ENCODE data around the gene TAF1D.

TAF1D gene

DNA sequence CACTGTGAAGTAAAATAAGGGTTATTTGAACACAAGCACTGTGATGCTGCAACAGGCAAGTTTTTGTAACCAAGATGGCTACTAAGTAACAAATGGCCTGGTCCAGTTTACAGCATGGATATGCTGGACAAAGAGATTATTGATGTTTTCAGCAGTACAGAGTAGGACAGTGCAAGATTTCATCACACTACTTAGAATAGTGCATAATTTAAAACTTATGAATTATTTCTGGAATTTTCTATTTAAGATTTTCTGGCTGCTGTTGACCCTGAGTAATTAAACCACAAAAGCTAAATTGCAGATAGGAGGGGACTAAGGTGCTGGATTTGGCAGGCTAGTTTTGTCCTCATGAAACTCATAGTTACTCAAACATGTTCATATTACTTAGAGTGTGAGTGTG is 46.7 kb downstream of the TAF1D start:
- Histone ChIP-seq H3K4me2 (ENCODE audit: low read length) (no peak overlapping the region), H2BK120ac (ENCODE audit: insufficient read depth, low read length, poor library complexity) (no peak overlapping the region), H3K4me1 (ENCODE audit: control insufficient read depth in 1 of 2, insufficient read depth in 2 of 2, low read length in 2 of 2) (no peaks in the 10 kb centered on the region), H3K27ac (ENCODE audit: low read depth, low read length) (no peak overlapping the region), H3K27me3 (ENCODE audit: insufficient read depth, low read length) (no peaks in the 10 kb centered on the region), H4K91ac (ENCODE audit: low read depth, low read length) (no peak overlapping the region), H2BK5ac (ENCODE audit: low read depth, low read length, poor library complexity) (no peak overlapping the region), H3K9me3 (ENCODE audit: insufficient read depth, low read depth, low read length) (no peaks in the 10 kb centered on the region), H3K79me1 (ENCODE audit: low read length) (no peaks in the 10 kb centered on the region), H3K9ac (ENCODE audit: low read length) (no peak overlapping the region), H3K79me2 (ENCODE audit: control insufficient read depth, insufficient read depth, low read length, poor library complexity) (no peaks in the 10 kb centered on the region), H3K18ac (ENCODE audit: low read length) (no peak overlapping the region), H2BK12ac (ENCODE audit: low read length) (no peak overlapping the region), H3K36me3 (ENCODE audit: control insufficient read depth in 1 of 2, insufficient read depth in 2 of 2, low read length in 2 of 2) (peaks cover 9 to 26% of the 10 kb centered on the region in 2 experiments), H2AFZ (ENCODE audit: insufficient read depth, low read length, poor library complexity) (no peak overlapping the region), H3K4ac (ENCODE audit: low read depth, low read length) (no peak overlapping the region), H3K23ac (ENCODE audit: low read length) (no peak overlapping the region), H3K14ac (ENCODE audit: low read length) (no peak overlapping the region), H4K8ac (ENCODE audit: low read depth, low read length) (no peak overlapping the region), H2AK5ac (ENCODE audit: low read length) (no peak overlapping the region), H3K4me3 (ENCODE audit: low read depth, low read length) (no peak overlapping the region), H4K12ac (ENCODE audit: low read depth, low read length) (no peak overlapping the region)
- no peak for DNase-seq

DNA sequence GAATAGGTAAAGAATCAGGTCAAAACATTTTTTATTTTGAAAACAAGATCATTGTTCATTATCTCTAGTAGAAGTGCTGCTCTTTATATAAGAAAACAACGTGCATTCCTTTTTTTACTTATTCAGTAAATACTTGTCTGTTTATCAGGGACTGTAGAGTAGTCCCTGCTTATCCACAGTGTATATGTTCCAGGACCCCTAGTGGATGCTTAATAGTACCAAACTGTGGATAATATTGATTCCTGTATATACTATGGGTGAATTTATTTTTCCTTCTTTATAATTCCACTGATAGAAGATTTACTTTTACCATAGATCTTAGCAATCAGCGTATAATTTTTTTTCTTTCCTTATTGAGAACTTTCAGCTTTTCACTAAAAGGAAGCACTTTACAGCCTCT is 47.2 kb downstream of the TAF1D start:
- DNase-seq, result no peak
- no peak overlapping the region for H4K8ac ChIP-seq (ENCODE audit: low read depth, low read length)

DNA sequence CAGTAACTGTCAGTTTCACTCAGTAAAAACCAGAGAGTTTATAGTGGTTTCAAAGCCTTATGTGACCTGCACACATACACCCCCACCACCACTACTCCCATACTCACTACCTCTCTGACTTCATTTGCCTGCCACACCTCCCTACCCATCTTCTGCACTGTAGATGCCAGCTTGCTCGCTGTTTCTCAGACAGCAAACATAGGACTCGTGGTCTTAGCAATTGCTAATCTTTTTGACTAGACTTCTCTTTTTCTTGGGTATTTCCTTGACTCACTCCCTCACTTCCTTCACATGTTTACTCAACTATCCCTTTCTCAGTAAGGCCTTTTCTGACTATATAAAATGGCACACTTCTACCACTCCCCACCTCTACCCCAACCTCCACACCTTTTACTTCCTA is 52.1 kb downstream of the TAF1D start:
- Histone ChIP-seq H4K91ac (ENCODE audit: low read depth, low read length) (no peak overlapping the region), H3K4ac (ENCODE audit: low read depth, low read length) (no peak overlapping the region), H3K23ac (ENCODE audit: low read length) (no peak overlapping the region), H3K9me3 (ENCODE audit: insufficient read depth, low read depth, low read length) (no peaks in the 10 kb centered on the region), H4K12ac (ENCODE audit: low read depth, low read length) (no peak overlapping the region), H3K36me3 (ENCODE audit: control insufficient read depth in 1 of 2, insufficient read depth in 2 of 2, low read length in 2 of 2) (peaks cover 12 to 25% of the 10 kb centered on the region in 2 experiments), H2BK5ac (ENCODE audit: low read depth, low read length, poor library complexity) (no peak overlapping the region), H3K9ac (ENCODE audit: low read length) (no peak overlapping the region), H3K4me1 (ENCODE audit: control insufficient read depth in 1 of 2, insufficient read depth in 2 of 2, low read length in 2 of 2) (no peaks in the 10 kb centered on the region), H3K27me3 (ENCODE audit: insufficient read depth, low read length) (no peaks in the 10 kb centered on the region), H3K27ac (ENCODE audit: low read depth, low read length) (no peak overlapping the region), H2AFZ (ENCODE audit: insufficient read depth, low read length, poor library complexity) (no peak overlapping the region), H3K4me2 (ENCODE audit: low read length) (no peak overlapping the region), H3K79me2 (ENCODE audit: control insufficient read depth, insufficient read depth, low read length, poor library complexity) (no peaks in the 10 kb centered on the region), H2AK5ac (ENCODE audit: low read length) (no peak overlapping the region), H2BK12ac (ENCODE audit: low read length) (no peak overlapping the region), H3K18ac (ENCODE audit: low read length) (no peak overlapping the region), H3K79me1 (ENCODE audit: low read length) (no peaks in the 10 kb centered on the region), H3K4me3 (ENCODE audit: low read depth, low read length) (no peak overlapping the region), H3K14ac (ENCODE audit: low read length) (no peak overlapping the region), H2BK120ac (ENCODE audit: insufficient read depth, low read length, poor library complexity) (no peak overlapping the region), H4K8ac (ENCODE audit: low read depth, low read length) (no peak overlapping the region)
- no peak for DNase-seq
- WGBS (ENCODE audit: extremely low coverage, insufficient coverage, insufficient read length), result no CpG with 5 or more reads among the region's 2 CpGs

More for the DNA sequence above, 47.2 kb downstream of the TAF1D start:
- H3K79me2 ChIP-seq (ENCODE audit: control insufficient read depth, insufficient read depth, low read length, poor library complexity), result no peaks in the 10 kb centered on the region
- no peak overlapping the region for H3K4me2 ChIP-seq (ENCODE audit: low read length)
- H2AK5ac ChIP-seq (ENCODE audit: low read length), result no peak overlapping the region
- H3K27me3 ChIP-seq (ENCODE audit: insufficient read depth, low read length), result no peaks in the 10 kb centered on the region
- no peak overlapping the region for H2AFZ ChIP-seq (ENCODE audit: insufficient read depth, low read length, poor library complexity)
- no peak overlapping the region for H2BK5ac ChIP-seq (ENCODE audit: low read depth, low read length, poor library complexity)
- no peaks in the 10 kb centered on the region for H3K9me3 ChIP-seq (ENCODE audit: insufficient read depth, low read depth, low read length)
- no peak overlapping the region for H3K27ac ChIP-seq (ENCODE audit: low read depth, low read length)
- no peaks in the 10 kb centered on the region for H3K4me1 ChIP-seq (ENCODE audit: control insufficient read depth in 1 of 2, insufficient read depth in 2 of 2, low read length in 2 of 2)
- H3K23ac ChIP-seq (ENCODE audit: low read length), result no peak overlapping the region
- no peak overlapping the region for H3K4ac ChIP-seq (ENCODE audit: low read depth, low read length)
- no peak overlapping the region for H3K9ac ChIP-seq (ENCODE audit: low read length)
- peaks cover 10 to 29% of the 10 kb centered on the region in 2 experiments for H3K36me3 ChIP-seq (ENCODE audit: control insufficient read depth in 1 of 2, insufficient read depth in 2 of 2, low read length in 2 of 2)
- no peak overlapping the region for H2BK12ac ChIP-seq (ENCODE audit: low read length)
- no peak overlapping the region for H3K4me3 ChIP-seq (ENCODE audit: low read depth, low read length)
- H2BK120ac ChIP-seq (ENCODE audit: insufficient read depth, low read length, poor library complexity), result no peak overlapping the region
- no peaks in the 10 kb centered on the region for H3K79me1 ChIP-seq (ENCODE audit: low read length)
- H3K14ac ChIP-seq (ENCODE audit: low read length), result no peak overlapping the region
- no CpG with 5 or more reads among the region's 2 CpGs for WGBS (ENCODE audit: extremely low coverage, insufficient coverage, insufficient read length)
- H4K12ac ChIP-seq (ENCODE audit: low read depth, low read length), result no peak overlapping the region
- H4K91ac ChIP-seq (ENCODE audit: low read depth, low read length), result no peak overlapping the region
- H3K18ac ChIP-seq (ENCODE audit: low read length), result no peak overlapping the region

DNA sequence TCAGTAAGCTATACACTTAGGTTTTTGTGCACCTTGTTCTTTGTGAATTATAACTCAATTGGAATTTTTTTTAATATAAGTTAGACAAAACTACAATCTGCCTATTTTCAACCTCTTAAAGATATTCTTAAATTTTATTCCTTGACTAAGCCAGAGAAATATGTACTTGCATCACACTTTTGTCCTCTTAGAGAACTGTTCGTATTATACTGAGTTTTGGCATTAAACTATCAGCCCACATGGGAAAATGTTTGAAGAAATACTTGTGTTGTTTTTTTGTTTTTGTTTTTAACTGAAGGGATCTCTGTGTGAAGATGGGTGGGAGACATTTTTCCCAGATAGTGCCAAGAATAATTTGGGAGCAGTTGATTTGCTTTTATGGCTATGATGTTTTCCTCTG is 54.5 kb downstream of the TAF1D start:
- no peak overlapping the region for H3K27ac ChIP-seq (ENCODE audit: low read depth, low read length)
- WGBS (ENCODE audit: extremely low coverage, insufficient coverage, insufficient read length), result no CpG with 5 or more reads among the region's 1 CpG

More for the DNA sequence above, 54.5 kb downstream of the TAF1D start:
- no peak overlapping the region for H3K14ac ChIP-seq (ENCODE audit: low read length)
- H3K79me1 ChIP-seq (ENCODE audit: low read length), result no peaks in the 10 kb centered on the region
- no peak overlapping the region for H2BK120ac ChIP-seq (ENCODE audit: insufficient read depth, low read length, poor library complexity)
- H3K4me3 ChIP-seq (ENCODE audit: low read depth, low read length), result no peak overlapping the region
- no peak overlapping the region for H2AK5ac ChIP-seq (ENCODE audit: low read length)
- no peak overlapping the region for H4K91ac ChIP-seq (ENCODE audit: low read depth, low read length)
- no peak overlapping the region for H3K4me2 ChIP-seq (ENCODE audit: low read length)
- H4K12ac ChIP-seq (ENCODE audit: low read depth, low read length), result no peak overlapping the region
- H3K27me3 ChIP-seq (ENCODE audit: insufficient read depth, low read length), result no peaks in the 10 kb centered on the region
- peak in 1 of 2 donors; percentile 9 for DNase-seq
- H3K18ac ChIP-seq (ENCODE audit: low read length), result no peak overlapping the region
- H2AFZ ChIP-seq (ENCODE audit: insufficient read depth, low read length, poor library complexity), result no peak overlapping the region
- no peak overlapping the region for H3K9ac ChIP-seq (ENCODE audit: low read length)
- H2BK5ac ChIP-seq (ENCODE audit: low read depth, low read length, poor library complexity), result no peak overlapping the region
- H2BK12ac ChIP-seq (ENCODE audit: low read length), result no peak overlapping the region
- peaks cover 8 to 25% of the 10 kb centered on the region in 2 experiments for H3K36me3 ChIP-seq (ENCODE audit: control insufficient read depth in 1 of 2, insufficient read depth in 2 of 2, low read length in 2 of 2)
- no peaks in the 10 kb centered on the region for H3K9me3 ChIP-seq (ENCODE audit: insufficient read depth, low read depth, low read length)
- no peaks in the 10 kb centered on the region for H3K4me1 ChIP-seq (ENCODE audit: control insufficient read depth in 1 of 2, insufficient read depth in 2 of 2, low read length in 2 of 2)
- H3K23ac ChIP-seq (ENCODE audit: low read length), result no peak overlapping the region
- H3K79me2 ChIP-seq (ENCODE audit: control insufficient read depth, insufficient read depth, low read length, poor library complexity), result no peaks in the 10 kb centered on the region
- no peak overlapping the region for H3K4ac ChIP-seq (ENCODE audit: low read depth, low read length)
- H4K8ac ChIP-seq (ENCODE audit: low read depth, low read length), result no peak overlapping the region
